Bronchial epithelial cell (primary cell): ENCODE data around the gene CR1L. TPM values are rescaled to one million over a fixed set of nuclear protein-coding genes. Genes with fewer than 3 reads are reported as not detected.

Source experiments
- DNase-seq: peaks from one replicate; pipeline ENCODE4 v3.0.0-alpha.2; 2010; ENCODE audit warnings: low read depth
- FAIRE-seq: peaks from 2 replicates; lab custom pipeline; 2011; peaks lifted over from hg19 to GRCh38; lab: Jason Lieb, UNC
- H3K27me3 ChIP-seq: 2 replicates; pipeline ENCODE4 v1.5.1; 2011; ENCODE audit warnings: low read length; ENCODE audit not compliant: control insufficient read depth, insufficient read depth
- H3K36me3 ChIP-seq: 2 replicates; pipeline ENCODE4 v1.5.1; 2011; ENCODE audit warnings: low read length; ENCODE audit not compliant: control insufficient read depth, insufficient read depth
- H3K4me3 ChIP-seq: 2 replicates; pipeline ENCODE4 v1.5.1; 2011; ENCODE audit warnings: mild to moderate bottlenecking, low read depth, low read length, control low read depth
- total RNA-seq: library from RNA; depleted of rRNA; stranded (reverse); fragments of >200 nt; gene quantifications from 2 replicates; pipeline ENCODE4 v1.2.1, GENCODE V29; 2014
- TF ChIP-seq, protein P1 (sequence below): IDR thresholded peaks from 2 replicates; pipeline ENCODE4 v1.5.1; 2011; ENCODE audit warnings: mild to moderate bottlenecking, moderate library complexity, low read length, control low read depth, inconsistent platforms; ENCODE audit not compliant: insufficient read depth, severe bottlenecking

The CR1L gene
- total RNA-seq, 1 donor from 2014 or later: not detected

DNA sequence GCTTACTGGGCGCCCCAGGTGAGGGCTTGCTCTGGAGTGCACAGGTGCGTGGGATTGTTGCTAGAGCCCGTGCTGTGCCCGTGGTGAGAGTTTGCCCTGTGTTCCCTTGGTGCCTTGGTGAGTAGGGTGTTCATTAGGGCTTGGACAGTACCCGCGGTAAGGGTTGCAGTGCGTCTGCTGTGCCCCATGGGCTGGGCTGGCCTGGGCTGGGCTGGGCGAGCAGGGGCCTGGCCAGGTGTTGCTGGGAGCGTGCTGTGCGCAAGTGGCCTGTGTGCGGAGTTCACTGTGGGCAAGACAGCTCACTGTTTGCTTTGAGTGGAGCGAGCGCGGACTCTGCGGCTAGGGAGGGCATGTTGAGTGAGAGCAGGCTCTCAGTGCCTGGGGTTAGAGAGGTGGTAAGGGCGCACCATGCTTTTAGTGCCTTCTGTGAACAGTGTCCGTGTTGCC, 725 bp downstream of the CR1L start:
- H3K27me3 ChIP-seq: no peaks in the 10 kb centered on the region
- TF ChIP-seq, protein P1, sequence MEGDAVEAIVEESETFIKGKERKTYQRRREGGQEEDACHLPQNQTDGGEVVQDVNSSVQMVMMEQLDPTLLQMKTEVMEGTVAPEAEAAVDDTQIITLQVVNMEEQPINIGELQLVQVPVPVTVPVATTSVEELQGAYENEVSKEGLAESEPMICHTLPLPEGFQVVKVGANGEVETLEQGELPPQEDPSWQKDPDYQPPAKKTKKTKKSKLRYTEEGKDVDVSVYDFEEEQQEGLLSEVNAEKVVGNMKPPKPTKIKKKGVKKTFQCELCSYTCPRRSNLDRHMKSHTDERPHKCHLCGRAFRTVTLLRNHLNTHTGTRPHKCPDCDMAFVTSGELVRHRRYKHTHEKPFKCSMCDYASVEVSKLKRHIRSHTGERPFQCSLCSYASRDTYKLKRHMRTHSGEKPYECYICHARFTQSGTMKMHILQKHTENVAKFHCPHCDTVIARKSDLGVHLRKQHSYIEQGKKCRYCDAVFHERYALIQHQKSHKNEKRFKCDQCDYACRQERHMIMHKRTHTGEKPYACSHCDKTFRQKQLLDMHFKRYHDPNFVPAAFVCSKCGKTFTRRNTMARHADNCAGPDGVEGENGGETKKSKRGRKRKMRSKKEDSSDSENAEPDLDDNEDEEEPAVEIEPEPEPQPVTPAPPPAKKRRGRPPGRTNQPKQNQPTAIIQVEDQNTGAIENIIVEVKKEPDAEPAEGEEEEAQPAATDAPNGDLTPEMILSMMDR: no peak
- H3K4me3 ChIP-seq: no peak overlapping the region
- no peaks in the 10 kb centered on the region for H3K36me3 ChIP-seq
- FAIRE-seq (no peak), DNase-seq (no peak)

DNA sequence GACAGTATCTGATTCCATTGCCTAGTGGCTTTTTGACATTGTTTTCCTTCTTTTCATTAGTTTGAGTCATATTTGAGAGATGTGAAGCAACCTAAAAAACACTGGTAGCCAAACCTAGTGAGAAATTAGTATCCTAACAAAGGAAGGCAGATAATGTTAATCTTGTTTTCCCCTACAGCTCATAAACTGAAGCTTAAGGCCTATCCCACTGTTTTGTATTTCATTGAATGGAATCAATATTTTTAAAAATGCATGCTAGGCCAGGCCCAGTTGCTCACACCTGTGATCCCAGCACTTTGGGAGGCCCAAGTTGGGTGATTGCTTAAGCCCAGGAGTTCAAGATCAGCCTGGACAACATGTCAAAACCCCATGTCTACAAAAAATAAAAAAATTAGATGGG, 1.2 kb downstream of the CR1L start:
- no peak for FAIRE-seq
- TF ChIP-seq, protein P1: no peak

DNA sequence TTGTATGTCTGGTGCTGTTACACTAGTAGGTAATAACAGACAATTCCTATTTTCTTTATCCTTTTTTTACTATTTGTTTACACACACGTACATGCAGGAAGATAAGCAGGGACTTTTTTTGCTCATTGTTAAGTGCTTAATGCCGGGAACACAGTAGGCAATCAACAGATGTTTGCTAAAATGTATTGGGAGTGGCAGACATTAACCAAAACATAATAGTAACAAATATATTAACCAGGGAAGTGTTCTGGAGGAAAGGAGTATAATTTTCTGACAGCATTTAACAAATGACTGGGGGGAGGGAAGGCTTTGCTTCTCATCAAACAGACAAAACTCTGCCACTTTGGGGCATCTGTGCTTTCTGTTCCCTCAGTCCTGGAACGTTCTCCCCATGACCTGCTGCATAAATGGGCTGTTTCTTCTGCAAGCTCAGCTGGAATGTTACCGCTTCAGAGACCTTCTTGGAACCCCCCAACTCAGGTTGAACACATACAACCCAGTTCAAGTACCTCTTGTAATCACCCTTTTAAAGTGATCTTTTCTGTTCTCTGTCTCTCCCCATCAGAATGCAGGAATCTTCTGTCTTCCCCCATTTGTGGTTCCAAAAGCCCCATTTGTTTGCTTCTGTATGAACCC, 2.1 kb downstream of the CR1L start:
- DNase-seq: no peak
- FAIRE-seq: no peak
- H3K36me3 ChIP-seq: no peaks in the 10 kb centered on the region
- TF ChIP-seq, protein P1: no peak
- H3K27me3 ChIP-seq: no peaks in the 10 kb centered on the region
- H3K4me3 ChIP-seq: no peak overlapping the region

More for the DNA sequence above, 1.2 kb downstream of the CR1L start:
- H3K27me3 ChIP-seq: no peaks in the 10 kb centered on the region
- DNase-seq: no peak
- no peak overlapping the region for H3K4me3 ChIP-seq
- H3K36me3 ChIP-seq: no peaks in the 10 kb centered on the region

DNA sequence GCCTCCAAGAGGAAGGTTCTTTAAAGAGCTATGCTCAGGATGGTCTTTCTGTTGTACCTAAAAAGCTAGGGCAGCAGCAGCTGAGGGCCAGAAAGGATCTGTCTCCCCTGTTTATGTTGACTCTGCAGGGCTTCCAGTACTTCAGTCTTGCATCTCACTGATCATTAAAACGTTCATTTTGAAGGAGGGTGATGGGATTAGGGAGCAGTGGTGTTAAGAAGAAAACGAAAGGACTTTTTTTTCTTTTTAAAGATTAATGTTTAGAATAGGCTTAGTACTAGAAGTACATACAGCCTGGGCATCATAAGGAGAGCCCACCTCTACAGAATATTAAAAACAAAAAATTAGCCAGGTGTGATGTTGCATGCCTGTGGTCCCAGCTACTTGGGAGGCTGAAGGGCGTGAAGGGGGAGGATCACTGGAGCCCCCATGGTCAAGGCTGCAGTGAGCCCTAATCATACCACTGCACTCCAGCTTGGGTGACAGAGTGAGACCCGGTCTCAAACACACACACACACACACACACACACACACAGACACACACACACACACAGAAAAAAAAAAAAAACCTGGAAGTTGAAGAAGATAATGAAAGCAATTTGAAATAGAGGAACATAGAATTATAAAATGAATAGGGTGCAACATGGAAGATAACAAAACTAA, 2.9 kb downstream of the CR1L start:
- FAIRE-seq: no peak
- TF ChIP-seq, protein P1: no peak
- Histone ChIP-seq H3K27me3 (no peaks in the 10 kb centered on the region), H3K4me3 (no peak overlapping the region), H3K36me3 (no peaks in the 10 kb centered on the region)
- DNase-seq: no peak

DNA sequence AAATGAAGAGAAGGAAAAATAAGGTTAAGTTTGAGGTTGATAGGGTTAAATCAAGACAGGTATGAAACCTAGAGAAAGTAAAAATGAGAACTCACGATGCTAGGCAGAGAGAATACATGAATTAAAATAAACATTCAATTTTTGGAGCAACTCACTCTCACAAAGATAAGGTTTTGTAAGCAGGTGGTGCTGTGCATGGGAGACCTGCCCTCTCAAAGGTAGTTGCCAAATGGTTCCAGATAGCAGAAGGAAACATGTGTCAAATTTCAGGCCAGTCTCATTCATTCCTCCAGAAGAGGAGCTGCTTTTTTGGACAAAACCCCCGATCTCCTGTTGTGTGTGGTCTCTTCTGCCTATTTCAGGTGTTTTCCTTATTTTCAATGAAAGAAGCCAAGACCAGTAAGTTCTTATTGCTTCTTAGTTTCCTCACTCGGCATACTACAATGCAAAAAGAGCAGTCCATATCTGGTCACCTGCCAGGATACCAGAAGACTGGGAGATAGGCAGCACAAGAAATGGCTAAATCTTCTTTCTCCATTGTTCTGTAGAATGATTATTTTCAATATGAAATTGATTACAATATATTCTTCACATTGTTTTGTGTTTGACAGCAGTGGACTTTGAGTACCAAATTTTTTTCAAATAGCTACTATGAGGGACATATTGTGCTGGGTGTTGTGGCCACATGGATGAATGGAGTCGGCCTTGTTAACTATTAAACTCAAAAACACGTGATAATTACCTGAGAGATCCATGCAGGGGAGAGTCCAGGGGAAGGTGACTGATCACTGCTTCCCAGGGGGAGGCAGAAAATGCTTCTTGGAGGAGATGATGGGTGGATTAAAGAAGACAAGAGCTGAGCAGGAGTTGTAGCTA, 3.6 kb downstream of the CR1L start:
- H3K27me3 ChIP-seq: no peaks in the 10 kb centered on the region
- no peaks in the 10 kb centered on the region for H3K36me3 ChIP-seq
- TF ChIP-seq, protein P1: no peak
- DNase-seq (no peak), FAIRE-seq (no peak)
- H3K4me3 ChIP-seq: no peak overlapping the region
